Endodermal cell (in vitro differentiated cells): ENCODE measurements around the gene FSD1. TPM values are rescaled to one million over a fixed set of nuclear protein-coding genes. Genes with fewer than 3 reads are reported as not detected.
A peak's percentile ranks its signal among the peaks of the same experiment; 100 is the strongest.

ENCODE experiments used
- DNase-seq: peaks from one replicate; pipeline ENCODE4 v3.0.0-alpha.2; 2017
- H3K27ac ChIP-seq: 2 replicates; pipeline ENCODE4 v1.5.1; 2013; ENCODE audit warnings: mild to moderate bottlenecking, low read depth, low read length, moderate library complexity
- H3K27me3 ChIP-seq: 2 replicates; pipeline ENCODE4 v1.6.1; 2013; ENCODE audit warnings: mild to moderate bottlenecking, low read length, moderate library complexity; ENCODE audit not compliant: insufficient read depth, control insufficient read depth, poor library complexity, severe bottlenecking
- H3K36me3 ChIP-seq: 2 replicates; pipeline ENCODE4 v1.7.0; 2013; ENCODE audit warnings: mild to moderate bottlenecking, low read length, moderate library complexity; ENCODE audit not compliant: control insufficient read depth, insufficient read depth
- H3K4me1 ChIP-seq: one replicate; pipeline ENCODE4 v1.7.0; 2013; ENCODE audit warnings: low read length; ENCODE audit not compliant: control insufficient read depth, insufficient read depth
- H3K4me3 ChIP-seq: 2 replicates; pipeline ENCODE4 v1.5.1; 2013; ENCODE audit warnings: mild to moderate bottlenecking, low read length, moderate library complexity
- H3K9ac ChIP-seq: 2 replicates; pipeline ENCODE4 v1.6.1; 2013; ENCODE audit warnings: mild to moderate bottlenecking, low read length, moderate library complexity; ENCODE audit not compliant: poor library complexity, severe bottlenecking; ENCODE audit errors: extremely low read depth
- H3K9me3 ChIP-seq: 2 replicates; pipeline ENCODE4 v1.6.1; 2013; ENCODE audit warnings: mild to moderate bottlenecking, low read length, moderate library complexity; ENCODE audit not compliant: control insufficient read depth
- H3K27ac Mint-ChIP-seq: 2 replicates; pipeline ENCODE4 v1.8.0; 2020; ENCODE audit warnings: mixed read lengths
- H3K27me3 Mint-ChIP-seq: 2 replicates; pipeline ENCODE4 v1.8.0; 2021; ENCODE audit warnings: mild to moderate bottlenecking, mixed read lengths; ENCODE audit not compliant: insufficient read depth
- H3K36me3 Mint-ChIP-seq: 2 replicates; pipeline ENCODE4 v1.8.0; 2020; ENCODE audit warnings: low read depth, mixed read lengths
- H3K4me1 Mint-ChIP-seq: 2 replicates; pipeline ENCODE4 v1.8.0; 2020; ENCODE audit warnings: mixed read lengths
- H3K4me3 Mint-ChIP-seq: 2 replicates; pipeline ENCODE4 v1.8.0; 2020; ENCODE audit warnings: mild to moderate bottlenecking, moderate library complexity, mixed read lengths
- H3K9me3 Mint-ChIP-seq: 2 replicates; pipeline ENCODE4 v1.8.0; 2020; ENCODE audit warnings: mild to moderate bottlenecking, mixed read lengths
- WGBS, 2 experiments: methylation state at CpG; one replicate each; pipeline versions ENCODE4 v1.1.5 to v1.1.7; 2013; ENCODE audit warnings: missing lambda C conversion rate in 2 of 2, mixed read lengths in 1 of 2; ENCODE audit not compliant: insufficient coverage in 1 of 2, insufficient read length in 1 of 2; 5-methylcytosine and 5-hydroxymethylcytosine counted together
- total RNA-seq, 2 donors: library from RNA; stranded (reverse); fragmentation: NEBNext Ultra II Directional in 1 of 2; extraction: Animal tissue kit (Norgen Biotek cat#: 25700) in 1 of 2; gene quantifications; 2 replicates in 1 of 2; 3 replicates in 1 of 2; pipeline ENCODE4 v1.2.1, GENCODE V29; 2021
- TF ChIP-seq, protein P1 (sequence below): fragments of 200-600 bp; sonication (generic); conservative IDR thresholded peaks from 2 replicates; pipeline ENCODE4 v1.5.0; 2021; ENCODE audit warnings: antibody characterized with exemption, mild to moderate bottlenecking

FSD1 gene
- total RNA-seq, 2 donors from 2014 or later: 33.3 to 37.9 TPM

DNA sequence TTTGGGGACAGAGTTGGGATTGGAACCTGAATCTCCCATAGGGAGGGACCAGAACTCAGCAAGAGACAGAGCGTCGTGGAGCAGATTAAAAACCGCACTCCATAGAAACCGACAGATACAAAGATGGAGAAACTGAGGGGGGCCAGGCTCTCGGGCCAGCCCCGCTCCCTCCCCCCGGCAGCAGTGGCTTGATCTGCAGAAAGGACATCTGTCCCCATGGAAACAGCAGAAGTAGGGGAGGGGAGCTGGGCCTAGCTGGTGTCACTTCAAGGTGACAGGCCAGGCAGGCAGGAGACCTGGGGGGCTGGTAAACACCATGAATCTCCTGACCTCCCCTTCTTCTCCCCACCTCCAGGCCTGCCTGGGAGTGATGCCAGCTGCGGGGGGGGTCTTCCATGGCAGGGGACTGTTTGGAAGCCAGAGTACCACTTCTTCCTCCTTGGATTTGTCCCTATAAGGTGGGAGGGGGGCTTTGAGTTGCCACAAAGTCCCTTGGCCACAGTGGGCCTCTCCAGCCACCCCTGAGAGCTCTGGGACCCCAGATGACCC lies 13.1 kb upstream of the FSD1 start:
- no peaks in the 10 kb centered on the region for H3K27me3 ChIP-seq
- H3K9me3 ChIP-seq: no peaks in the 10 kb centered on the region
- WGBS, 2 experiments: 65 to 87% methylated on average over 4 to 8 of the region's 8 CpGs
- H3K36me3 ChIP-seq: no peaks in the 10 kb centered on the region
- TF ChIP-seq, protein P1, sequence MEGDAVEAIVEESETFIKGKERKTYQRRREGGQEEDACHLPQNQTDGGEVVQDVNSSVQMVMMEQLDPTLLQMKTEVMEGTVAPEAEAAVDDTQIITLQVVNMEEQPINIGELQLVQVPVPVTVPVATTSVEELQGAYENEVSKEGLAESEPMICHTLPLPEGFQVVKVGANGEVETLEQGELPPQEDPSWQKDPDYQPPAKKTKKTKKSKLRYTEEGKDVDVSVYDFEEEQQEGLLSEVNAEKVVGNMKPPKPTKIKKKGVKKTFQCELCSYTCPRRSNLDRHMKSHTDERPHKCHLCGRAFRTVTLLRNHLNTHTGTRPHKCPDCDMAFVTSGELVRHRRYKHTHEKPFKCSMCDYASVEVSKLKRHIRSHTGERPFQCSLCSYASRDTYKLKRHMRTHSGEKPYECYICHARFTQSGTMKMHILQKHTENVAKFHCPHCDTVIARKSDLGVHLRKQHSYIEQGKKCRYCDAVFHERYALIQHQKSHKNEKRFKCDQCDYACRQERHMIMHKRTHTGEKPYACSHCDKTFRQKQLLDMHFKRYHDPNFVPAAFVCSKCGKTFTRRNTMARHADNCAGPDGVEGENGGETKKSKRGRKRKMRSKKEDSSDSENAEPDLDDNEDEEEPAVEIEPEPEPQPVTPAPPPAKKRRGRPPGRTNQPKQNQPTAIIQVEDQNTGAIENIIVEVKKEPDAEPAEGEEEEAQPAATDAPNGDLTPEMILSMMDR: no peak
- Mint-ChIP-seq H3K36me3 (no peaks in the 10 kb centered on the region), H3K9me3 (no peaks in the 10 kb centered on the region), H3K4me3 (no peak overlapping the region), H3K27me3 (peaks cover 10% of the 10 kb centered on the region), H3K4me1 (no peaks in the 10 kb centered on the region), H3K27ac (no peak overlapping the region)
- no peak for DNase-seq
- no peak overlapping the region for H3K4me3 ChIP-seq
- H3K4me1 ChIP-seq: no peaks in the 10 kb centered on the region
- no peak overlapping the region for H3K27ac ChIP-seq
- H3K9ac ChIP-seq: no peak overlapping the region

DNA sequence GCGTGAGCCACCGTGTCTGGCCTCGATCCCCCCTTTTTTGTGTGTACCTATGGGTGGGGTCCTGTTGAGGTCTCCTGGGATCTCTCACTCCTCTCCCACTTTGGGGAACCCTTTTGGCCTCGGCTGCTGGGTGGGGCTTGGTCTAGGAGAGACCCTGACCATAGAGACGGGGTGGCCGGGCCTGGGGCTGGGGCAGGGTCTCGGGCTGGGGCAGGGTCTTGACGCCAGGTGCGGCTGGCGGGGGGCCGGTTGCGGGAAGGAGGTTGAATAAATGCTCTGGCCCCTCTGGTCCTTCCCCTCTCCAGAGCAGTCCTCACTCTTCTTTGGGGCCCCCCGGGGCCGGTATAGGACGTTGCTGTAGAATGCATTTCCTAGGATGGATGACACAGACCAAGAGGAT lies 11.9 kb upstream of the FSD1 start:
- Histone ChIP-seq H3K36me3 (no peaks in the 10 kb centered on the region), H3K27me3 (no peaks in the 10 kb centered on the region), H3K9ac (no peak overlapping the region), H3K4me1 (no peaks in the 10 kb centered on the region), H3K27ac (no peak overlapping the region), H3K4me3 (no peak overlapping the region), H3K9me3 (no peaks in the 10 kb centered on the region)
- 89% methylated on average over 6 to 15 of the region's 15 CpGs for WGBS, 2 experiments
- no peaks in the 10 kb centered on the region for H3K4me1 Mint-ChIP-seq
- TF ChIP-seq, protein P1: no peak
- peaks cover 3% of the 10 kb centered on the region for H3K27me3 Mint-ChIP-seq
- no peaks in the 10 kb centered on the region for H3K9me3 Mint-ChIP-seq
- DNase-seq: no peak
- H3K4me3 Mint-ChIP-seq: no peak overlapping the region
- H3K27ac Mint-ChIP-seq: no peak overlapping the region
- no peaks in the 10 kb centered on the region for H3K36me3 Mint-ChIP-seq

DNA sequence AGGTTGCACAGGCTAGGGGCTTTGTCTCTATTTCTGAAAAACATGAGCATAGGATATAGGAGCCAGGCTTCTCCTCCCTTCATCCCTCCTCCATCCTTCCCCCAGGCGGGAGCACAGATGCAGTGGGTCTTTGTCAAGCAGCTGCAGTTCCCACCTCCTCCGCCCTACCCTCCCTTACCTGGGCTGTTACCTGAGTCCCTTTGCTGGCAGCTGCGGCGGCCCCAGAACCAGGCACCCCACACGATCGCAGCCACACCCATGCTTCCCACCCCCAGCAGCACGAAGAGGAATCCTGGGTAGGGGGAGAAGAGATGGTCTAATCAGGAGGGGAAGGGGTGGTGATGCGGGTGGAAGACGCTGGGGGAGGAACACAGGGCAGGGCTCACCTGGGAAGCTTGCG lies 10.0 kb upstream of the FSD1 start:
- H3K36me3 ChIP-seq: no peaks in the 10 kb centered on the region
- no peak overlapping the region for H3K27ac Mint-ChIP-seq
- 71 to 92% methylated on average over 2 to 5 of the region's 10 CpGs for WGBS, 2 experiments
- DNase-seq: peak; percentile 62
- H3K27me3 ChIP-seq: no peaks in the 10 kb centered on the region
- no peaks in the 10 kb centered on the region for H3K9me3 Mint-ChIP-seq
- no peak overlapping the region for H3K4me3 Mint-ChIP-seq
- H3K4me3 ChIP-seq: no peak overlapping the region
- H3K27me3 Mint-ChIP-seq: peaks cover 3% of the 10 kb centered on the region
- no peaks in the 10 kb centered on the region for H3K36me3 Mint-ChIP-seq
- no peaks in the 10 kb centered on the region for H3K9me3 ChIP-seq
- no peaks in the 10 kb centered on the region for H3K4me1 ChIP-seq
- no peak overlapping the region for H3K9ac ChIP-seq
- no peaks in the 10 kb centered on the region for H3K4me1 Mint-ChIP-seq
- no peak overlapping the region for H3K27ac ChIP-seq
- TF ChIP-seq, protein P1: no peak
